HEK293 (cell line): Measurements from ENCODE around the gene TGFBI.
A peak's percentile ranks its signal among the peaks of the same experiment; 100 is the strongest.

Experiments
- CTCF ChIA-PET: fragments of 350-600 bp; formaldehyde crosslinking; extraction: SDS; loops from one replicate; lab custom pipeline; 2021; ENCODE audit warnings: antibody characterized with exemption; lab: Yijun Ruan, JAX
- POLR2A ChIA-PET: fragments of 300-600 bp; formaldehyde crosslinking; extraction: SDS; loops from one replicate; lab custom pipeline; 2020; ENCODE audit warnings: antibody characterized with exemption, inconsistent platforms; lab: Yijun Ruan, JAX
- H3K27ac ChIP-seq: fragments of 200-500 bp; sonication (Bioruptor generic); 2 replicates; pipeline ENCODE4 v1.5.1; 2014; ENCODE audit warnings: low read depth, low read length, control low read depth, inconsistent platforms; ENCODE audit errors: extremely low read depth
- H3K36me3 ChIP-seq, 2 experiments: fragments of 200-500 bp in 1 of 2; sonication (Bioruptor generic) in 1 of 2; 1 replicate in 1 of 2; 2 replicates in 1 of 2; pipeline ENCODE4 v1.5.1; 2014 to 2017; ENCODE audit warnings: inconsistent platforms in 2 of 2, low read length in 2 of 2; ENCODE audit not compliant: control insufficient read depth in 2 of 2, insufficient read depth in 1 of 2
- H3K4me1 ChIP-seq: fragments of 200-500 bp; sonication (Bioruptor generic); 2 replicates; pipeline ENCODE4 v1.5.1; 2014; ENCODE audit warnings: mild to moderate bottlenecking, low read length, inconsistent platforms; ENCODE audit not compliant: control insufficient read depth, insufficient read depth
- H3K4me3 ChIP-seq: 2 replicates; pipeline ENCODE4 v1.5.1; 2011; ENCODE audit warnings: low read depth, mild to moderate bottlenecking, control low read depth, low read length, moderate library complexity
- H3K9me3 ChIP-seq: fragments of 200-500 bp; sonication (Bioruptor generic); 2 replicates; pipeline ENCODE4 v1.5.1; 2014; ENCODE audit warnings: low read depth, low read length, inconsistent platforms; ENCODE audit not compliant: control insufficient read depth, insufficient read depth
- BCL6B ChIP-seq: fragments of 450-650 bp; formaldehyde crosslinking; IDR thresholded peaks from 2 replicates; pipeline ENCODE4 v1.5.1; 2017; ENCODE audit warnings: missing biosample characterization, missing genetic modification characterization
- EGR2 ChIP-seq: fragments of 450-650 bp; formaldehyde crosslinking; IDR thresholded peaks from 2 replicates; pipeline ENCODE4 v1.5.1; 2016; ENCODE audit warnings: low read depth, missing biosample characterization, missing genetic modification characterization
- MEIS1 ChIP-seq: sonication (generic); formaldehyde crosslinking; IDR thresholded peaks from 2 replicates; pipeline ENCODE4 v1.8.1; 2022; ENCODE audit warnings: missing genetic modification reagents, mild to moderate bottlenecking, borderline replicate concordance
- TRIM28 ChIP-seq: IDR thresholded peaks from 2 replicates; pipeline ENCODE4 v1.6.1; 2011; ENCODE audit warnings: low read length, control low read depth, borderline replicate concordance
- ZBTB1 ChIP-seq: fragments of 450-650 bp; formaldehyde crosslinking; IDR thresholded peaks from 2 replicates; pipeline ENCODE4 v1.5.1; 2016; ENCODE audit warnings: missing biosample characterization, missing genetic modification characterization
- ZFHX2 ChIP-seq: fragments of 450-650 bp; formaldehyde crosslinking; conservative IDR thresholded peaks from 2 replicates; pipeline ENCODE4 v1.5.1; 2016; ENCODE audit warnings: missing biosample characterization, missing genetic modification characterization
- ZNF10 ChIP-seq: fragments of 450-650 bp; formaldehyde crosslinking; IDR thresholded peaks from 2 replicates; pipeline ENCODE4 v1.5.1; 2017; ENCODE audit warnings: missing biosample characterization, missing genetic modification characterization
- ZNF155 ChIP-seq: fragments of 450-650 bp; formaldehyde crosslinking; IDR thresholded peaks from 2 replicates; pipeline ENCODE4 v1.5.1; 2016; ENCODE audit warnings: missing biosample characterization, missing genetic modification characterization
- ZNF157 ChIP-seq: fragments of 450-650 bp; formaldehyde crosslinking; IDR thresholded peaks from 2 replicates; pipeline ENCODE4 v1.5.1; 2016; ENCODE audit warnings: missing biosample characterization, missing genetic modification characterization
- ZNF292 ChIP-seq: fragments of 450-650 bp; formaldehyde crosslinking; IDR thresholded peaks from 2 replicates; pipeline ENCODE4 v1.5.1; 2016; ENCODE audit warnings: low read depth, missing biosample characterization, missing genetic modification characterization, borderline replicate concordance
- ZNF311 ChIP-seq: fragments of 450-650 bp; formaldehyde crosslinking; IDR thresholded peaks from 2 replicates; pipeline ENCODE4 v1.5.1; 2017; ENCODE audit warnings: missing biosample characterization, missing genetic modification characterization, borderline replicate concordance
- ZNF624 ChIP-seq: fragments of 450-650 bp; formaldehyde crosslinking; IDR thresholded peaks from 2 replicates; pipeline ENCODE4 v1.5.1; 2017; ENCODE audit warnings: missing biosample characterization, missing genetic modification characterization
- ZNF677 ChIP-seq: fragments of 450-650 bp; IDR thresholded peaks from 2 replicates; pipeline ENCODE4 v1.5.0; 2018; ENCODE audit warnings: missing biosample characterization, mild to moderate bottlenecking, missing genetic modification characterization, moderate library complexity
- ZNF704 ChIP-seq: fragments of 450-650 bp; formaldehyde crosslinking; IDR thresholded peaks from 2 replicates; pipeline ENCODE4 v1.5.1; 2016; ENCODE audit warnings: missing biosample characterization, missing genetic modification characterization
- ZNF791 ChIP-seq: fragments of 450-650 bp; formaldehyde crosslinking; IDR thresholded peaks from 2 replicates; pipeline ENCODE4 v1.5.1; 2016; ENCODE audit warnings: missing biosample characterization, missing genetic modification characterization
- ZSCAN16 ChIP-seq: fragments of 450-650 bp; formaldehyde crosslinking; IDR thresholded peaks from 2 replicates; pipeline ENCODE4 v1.5.1; 2016; ENCODE audit warnings: missing biosample characterization, missing genetic modification characterization

TGFBI gene

GRCh38 chr5:136030956-136031611 is 2.3 kb downstream of the TGFBI start (continued):
- no peak for TF ChIP-seq ZNF311 (tag by site-specific recombination)
- TF ChIP-seq ZNF157 (tag by site-specific recombination) = no peak

GRCh38 chr5:136031711-136032110 is 2.9 kb downstream of the TGFBI start:
- Histone ChIP-seq H3K9me3 (no peaks in the 10 kb centered on the region), H3K36me3 (no peaks in the 10 kb centered on the region), H3K27ac (no peak overlapping the region; the same call in 1 of the 2 replicates), H3K4me3 (no peak overlapping the region), H3K4me1 (peaks cover 6% of the 10 kb centered on the region)
- TF ChIP-seq EGR2 (peak; percentile 84), ZFHX2 (tag by site-specific recombination) (peak; percentile 91), ZNF10 (no peak)
- CTCF ChIA-PET = interaction anchor here (0.7 to 1.9 kb wide), 6 partner anchors 26 to 180 kb away, joined by 3 to 6 read pairs (median 4); no protein-coding TSS in a partner anchor
- POLR2A ChIA-PET = no interaction called here

- ChIA-PET CTCF (interaction anchor here (1.9 kb wide), 1 partner anchor 87 kb away, joined by 6 read pairs; no protein-coding TSS in a partner anchor), POLR2A (no interaction called here)
- no peak overlapping the region for H3K27ac ChIP-seq
- no peak for TF ChIP-seq ZNF677 (tag by site-specific recombination)
- no peak for TF ChIP-seq TRIM28
- no peak for TF ChIP-seq ZBTB1 (tag by site-specific recombination)
- TF ChIP-seq EGR2 = no peak
- TF ChIP-seq ZNF155 (tag by site-specific recombination) = no peak
- no peaks in the 10 kb centered on the region for H3K36me3 ChIP-seq
- no peaks in the 10 kb centered on the region for H3K9me3 ChIP-seq
- H3K4me1 ChIP-seq = peaks cover 15% of the 10 kb centered on the region
- no peak overlapping the region for H3K4me3 ChIP-seq
Measured at GRCh38 chr5:136032564-136032963, 3.8 kb downstream of the TGFBI start.

- Histone ChIP-seq H3K4me1 (peaks cover 18% of the 10 kb centered on the region), H3K9me3 (no peaks in the 10 kb centered on the region), H3K27ac (no peak overlapping the region), H3K4me3 (no peak overlapping the region), H3K36me3 (no peaks in the 10 kb centered on the region)
- CTCF ChIA-PET = no interaction called here
- no peak for TF ChIP-seq BCL6B (tag by site-specific recombination)
- TF ChIP-seq ZSCAN16 (tag by site-specific recombination) = no peak
- TF ChIP-seq ZNF292 = no peak
- no peak for TF ChIP-seq MEIS1 (CRISPR knock-in tag)
- no peak for TF ChIP-seq ZNF624 (tag by site-specific recombination)
- TF ChIP-seq ZNF704 (tag by site-specific recombination) = no peak
- TF ChIP-seq ZNF791 = no peak
- POLR2A ChIA-PET = no interaction called here
Measured at GRCh38 chr5:136033234-136033633, 4.4 kb downstream of the TGFBI start.
